Stimulated activated CD8-positive, alpha-beta memory T cell treated with anti-CD3 and anti-CD28 coated beads, Interleukin-15, amount 100 ng/mL, for 24 hours (primary cell): ENCODE results near the gene SLFN13.
"Not testable (repeated sequence)": the region's sequence is repeated elsewhere in the genome, so short reads cannot be mapped to it uniquely, and the experiment has no call there.

Experiments
- DNase-seq: peaks from one replicate; pipeline ENCODE4 v3.0.0-alpha.2; 2020; ENCODE audit warnings: low read depth

The SLFN13 gene

DNA sequence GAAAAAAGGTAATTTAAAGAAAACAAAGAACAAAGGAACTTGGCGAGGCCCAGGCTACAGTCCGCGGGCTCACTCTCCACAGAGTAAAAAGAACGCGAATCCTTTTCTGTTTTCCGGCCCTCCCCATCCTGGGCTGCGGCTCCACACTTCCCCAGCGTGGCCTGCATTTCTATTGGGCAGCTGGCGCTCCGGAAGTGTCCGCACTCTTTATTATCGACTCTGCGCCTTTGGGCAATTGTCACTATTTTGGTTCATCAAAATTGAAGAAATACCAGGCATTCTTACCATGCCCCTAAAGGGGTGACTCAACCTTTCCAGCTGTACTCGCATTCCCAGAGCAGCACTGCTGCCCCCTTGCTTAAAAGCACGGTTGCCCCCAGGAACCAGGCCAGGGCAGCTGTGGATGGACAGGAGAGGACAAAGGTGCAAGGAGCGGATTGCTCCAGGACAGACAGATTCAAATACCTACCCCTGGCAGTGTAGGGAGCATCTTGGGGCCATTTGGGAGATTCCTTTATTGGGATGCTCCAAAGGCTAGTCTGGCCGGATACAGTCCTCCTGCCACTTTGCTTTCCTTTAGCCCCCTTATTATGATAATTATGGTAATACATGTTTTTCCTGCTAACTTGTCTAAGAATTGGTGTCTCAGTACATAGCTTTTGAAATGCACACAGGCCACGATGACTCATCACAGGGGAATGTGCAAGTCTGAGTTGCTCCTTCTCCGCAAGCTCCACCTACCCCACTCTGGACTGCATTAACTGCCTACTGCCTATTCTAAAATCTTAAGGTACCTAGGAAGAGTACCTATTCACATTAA lies 15.3 kb downstream of the SLFN13 start:
- no peak for DNase-seq

DNA sequence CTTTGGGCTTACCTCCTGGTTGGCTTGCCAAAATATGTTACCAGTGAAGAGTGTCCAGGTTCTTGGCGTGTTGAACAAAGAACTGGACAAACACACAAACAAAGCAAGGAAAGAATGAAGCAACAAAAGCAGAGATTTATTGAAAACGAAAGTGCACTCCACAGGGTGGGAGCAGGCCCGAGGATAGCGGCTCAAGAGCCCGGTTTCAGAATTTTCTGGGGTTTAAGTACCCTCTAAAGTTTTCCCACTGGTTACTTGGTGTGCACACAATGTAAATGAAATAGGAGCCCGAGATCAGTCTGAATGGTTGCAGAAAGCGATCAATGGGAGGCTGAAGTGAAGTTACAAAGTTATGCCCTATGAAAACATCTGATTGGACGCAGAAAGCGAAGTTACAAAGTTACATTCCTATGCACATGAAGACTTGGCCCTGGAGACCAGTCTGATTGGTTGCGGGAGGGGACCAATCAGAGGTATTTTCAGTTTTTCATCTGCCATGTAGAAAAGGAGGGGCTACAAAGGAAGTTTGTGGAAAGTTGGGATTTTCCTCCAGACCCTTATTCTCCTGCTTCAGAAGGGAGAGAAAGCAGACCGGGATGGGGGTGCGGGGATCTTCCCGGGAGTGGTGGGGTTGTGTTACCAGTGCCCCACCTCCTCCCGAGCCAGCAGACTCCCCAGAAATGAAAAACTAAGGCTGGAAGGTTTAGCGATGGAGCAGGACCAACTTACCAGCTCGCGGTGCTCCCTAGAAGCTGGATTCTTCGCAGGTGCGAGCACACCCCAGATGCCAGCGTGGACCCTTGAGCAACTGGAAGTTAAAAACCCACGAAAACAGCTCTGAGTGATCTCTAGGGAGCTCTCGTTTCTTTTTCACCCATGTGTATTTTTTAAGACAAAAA lies 16.1 kb downstream of the SLFN13 start, which contains the start of gene SLFN12:
Gene SLFN12, minus strand, starts transcription at position 325 of the 899 bp plus-strand sequence. CDS start 9,472 bp downstream, outside the sequence.
- no peak for DNase-seq

- no peak for DNase-seq
These were observed 18.9 kb downstream of the SLFN13 start for GRCh38 chr17:35429702-35430101.

DNA sequence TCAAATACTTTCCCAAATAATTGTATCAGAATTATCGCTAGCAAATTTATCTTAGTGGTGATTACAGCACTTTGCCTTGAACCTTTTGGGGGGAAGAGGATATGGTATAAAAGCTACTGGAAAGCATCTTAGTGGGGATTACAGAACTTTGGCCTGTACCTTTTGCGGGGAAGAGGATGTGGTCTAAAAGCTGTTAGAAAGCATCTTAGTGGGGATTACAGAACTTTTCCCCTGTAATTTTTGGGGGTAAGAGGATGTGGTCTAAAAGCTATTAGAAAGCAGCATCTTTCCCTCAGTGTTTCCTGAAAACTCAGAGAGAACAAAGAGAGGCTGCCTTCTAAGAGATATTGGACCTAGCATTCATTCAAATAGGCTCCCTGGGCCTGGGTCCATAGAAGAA lies 20.3 kb downstream of the SLFN13 start:
- DNase-seq = no peak

DNA sequence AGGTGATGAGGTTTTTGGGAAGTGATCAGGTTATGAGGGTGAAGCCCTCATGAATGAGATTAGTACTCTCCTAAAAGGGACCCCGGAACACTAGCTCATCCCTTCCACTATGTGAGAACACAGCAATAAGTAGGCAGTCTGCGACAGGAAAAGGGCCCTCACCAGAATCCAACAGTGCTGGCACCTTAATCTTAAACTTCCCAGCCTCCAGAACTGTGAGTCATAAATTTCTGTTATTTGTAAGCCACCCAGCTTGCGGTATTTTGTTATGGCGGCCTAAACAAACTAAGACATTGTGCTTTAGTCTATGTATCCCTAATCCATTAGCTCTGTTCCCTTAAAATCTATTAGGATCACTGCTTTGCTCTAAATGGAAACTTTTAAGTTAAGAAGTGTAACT lies 24.8 kb downstream of the SLFN13 start:
- DNase-seq = no peak

DNA sequence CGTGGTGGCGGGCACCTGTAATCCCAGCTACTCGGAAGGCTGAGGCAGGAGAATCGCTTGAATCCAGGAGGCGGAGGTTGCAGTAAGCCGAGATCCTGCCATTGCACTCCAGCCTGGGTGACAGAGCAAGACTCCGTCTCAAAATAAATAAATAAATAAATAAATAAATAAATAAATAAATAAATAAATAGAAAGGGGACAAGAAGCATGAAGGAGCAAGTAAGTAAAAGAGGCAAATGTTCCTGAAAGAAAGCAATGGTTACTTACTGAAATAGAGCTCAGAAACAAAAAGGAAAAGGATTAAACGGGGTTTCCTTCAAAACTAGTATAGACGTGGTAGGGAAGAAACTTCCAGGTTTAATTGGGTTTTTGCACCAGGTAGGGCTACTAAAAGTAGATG lies 27.5 kb downstream of the SLFN13 start:
- not testable (repeated sequence) for DNase-seq

- DNase-seq = no peak
These were observed 31.9 kb downstream of the SLFN13 start for GRCh38 chr17:35416659-35417058.

DNA sequence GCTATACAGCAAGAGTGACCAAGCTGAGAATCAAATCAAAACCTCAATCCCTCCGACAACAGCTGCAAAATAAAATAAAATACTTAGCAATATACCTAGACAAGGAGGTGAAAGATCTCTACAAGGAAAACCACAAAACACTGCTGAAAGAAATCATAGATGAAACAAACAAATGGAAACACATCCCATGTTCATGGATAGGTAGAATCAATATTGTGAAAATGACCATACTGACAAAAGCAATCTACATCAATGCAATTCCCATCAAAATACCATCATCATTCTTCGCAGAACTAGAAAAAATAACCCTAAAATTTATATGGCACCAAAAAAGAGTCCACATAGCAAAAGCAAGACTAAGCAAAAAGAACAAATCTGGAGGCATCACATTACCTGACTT lies 33.9 kb downstream of the SLFN13 start:
- not testable (repeated sequence) for DNase-seq

DNA sequence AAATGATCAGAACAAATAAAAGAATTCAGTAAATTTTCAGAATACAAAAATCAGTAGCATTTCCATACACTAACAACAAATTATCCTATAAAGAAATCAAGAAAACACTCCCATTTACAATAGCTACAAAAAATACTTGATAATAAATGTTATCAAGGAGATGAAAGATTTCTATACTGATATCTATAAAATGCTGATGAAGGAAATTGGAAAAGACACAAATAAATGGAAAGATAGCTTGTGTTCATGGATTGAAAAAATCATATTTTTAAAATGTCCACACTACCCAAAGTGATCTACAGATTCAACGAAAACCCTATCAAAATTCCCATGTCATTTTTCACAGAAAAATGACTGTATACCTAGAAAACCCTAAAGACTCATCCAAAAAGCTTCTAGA lies 34.3 kb downstream of the SLFN13 start:
- DNase-seq = no peak

GRCh38 chr17:35407531-35407930 lies 41.0 kb downstream of the SLFN13 start:
- no peak for DNase-seq

GRCh38 chr17:35406568-35406967 lies 42.0 kb downstream of the SLFN13 start:
- DNase-seq = no peak

GRCh38 chr17:35404360-35404759 lies 44.2 kb downstream of the SLFN13 start:
- DNase-seq = no peak

GRCh38 chr17:35393783-35394182 lies 54.8 kb downstream of the SLFN13 start:
- DNase-seq = not testable (repeated sequence)

- DNase-seq = no peak
These were observed 57.9 kb downstream of the SLFN13 start for GRCh38 chr17:35390663-35391062.

DNA sequence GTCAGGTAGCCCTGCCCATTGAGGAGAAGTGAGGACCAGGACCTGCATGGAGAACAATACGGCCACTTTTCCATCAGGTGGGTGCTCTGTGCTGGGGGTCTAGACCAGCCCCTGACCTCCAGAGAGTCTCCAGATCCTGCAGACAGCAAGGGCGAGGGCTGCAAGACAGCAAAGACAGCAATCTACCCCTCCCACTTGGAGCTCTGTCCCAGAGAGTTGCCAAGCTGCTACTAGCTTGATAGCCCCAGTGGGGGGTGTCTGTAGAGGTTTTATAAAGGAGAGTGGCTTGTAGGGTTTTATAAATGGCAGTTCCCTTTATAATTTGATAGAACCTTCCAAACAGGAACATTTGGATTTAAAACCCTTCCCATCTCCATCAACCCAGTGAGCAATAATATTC lies 58.4 kb downstream of the SLFN13 start:
- DNase-seq = no peak

DNA sequence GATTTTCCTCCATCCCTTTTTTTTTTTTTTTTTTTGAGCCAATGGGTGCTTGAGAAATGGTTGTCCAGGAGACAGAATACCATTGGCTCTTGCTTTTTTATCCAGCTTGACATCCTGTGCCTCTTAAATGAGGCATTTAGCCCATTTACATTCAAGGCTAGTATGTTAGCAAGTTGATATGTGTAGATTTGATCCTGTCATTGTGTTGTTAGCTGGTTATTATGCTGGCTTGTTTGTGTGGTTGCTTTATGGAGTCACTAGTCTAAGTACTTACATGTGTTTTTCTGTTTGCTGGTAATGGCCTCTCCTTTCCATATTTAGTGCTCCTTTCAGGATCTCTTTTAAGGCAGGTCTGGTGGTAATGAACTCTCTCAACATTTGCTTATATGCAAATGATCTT lies 61.1 kb downstream of the SLFN13 start:
- no peak for DNase-seq
